Ishikawa (cell line): ENCODE measurements around the gene ATG101.

Experiments used
- CEBPB ChIP-seq: IDR thresholded peaks from 2 replicates; pipeline ENCODE4 v1.6.1; 2012
- EGR1 ChIP-seq: IDR thresholded peaks from 2 replicates; pipeline ENCODE4 v1.6.1; 2012
- EP300 ChIP-seq: IDR thresholded peaks from 2 replicates; pipeline ENCODE4 v1.6.1; 2012; ENCODE audit warnings: borderline replicate concordance
- TAF1 ChIP-seq: IDR thresholded peaks from 2 replicates; pipeline ENCODE4 v1.6.1; 2012; ENCODE audit warnings: low read depth, mild to moderate bottlenecking
- TEAD4 ChIP-seq: IDR thresholded peaks from 2 replicates; pipeline ENCODE4 v1.6.1; 2012
- YY1 ChIP-seq: IDR thresholded peaks from 2 replicates; pipeline ENCODE4 v1.6.1; 2012; ENCODE audit warnings: low read depth
- TF ChIP-seq, protein P1 (sequence below): IDR thresholded peaks from 2 replicates; pipeline ENCODE4 v1.6.1; 2012
- TF ChIP-seq, protein P2 (sequence below): IDR thresholded peaks from 2 replicates; pipeline ENCODE4 v1.6.1; 2012; ENCODE audit warnings: low read depth, mild to moderate bottlenecking

DNA sequence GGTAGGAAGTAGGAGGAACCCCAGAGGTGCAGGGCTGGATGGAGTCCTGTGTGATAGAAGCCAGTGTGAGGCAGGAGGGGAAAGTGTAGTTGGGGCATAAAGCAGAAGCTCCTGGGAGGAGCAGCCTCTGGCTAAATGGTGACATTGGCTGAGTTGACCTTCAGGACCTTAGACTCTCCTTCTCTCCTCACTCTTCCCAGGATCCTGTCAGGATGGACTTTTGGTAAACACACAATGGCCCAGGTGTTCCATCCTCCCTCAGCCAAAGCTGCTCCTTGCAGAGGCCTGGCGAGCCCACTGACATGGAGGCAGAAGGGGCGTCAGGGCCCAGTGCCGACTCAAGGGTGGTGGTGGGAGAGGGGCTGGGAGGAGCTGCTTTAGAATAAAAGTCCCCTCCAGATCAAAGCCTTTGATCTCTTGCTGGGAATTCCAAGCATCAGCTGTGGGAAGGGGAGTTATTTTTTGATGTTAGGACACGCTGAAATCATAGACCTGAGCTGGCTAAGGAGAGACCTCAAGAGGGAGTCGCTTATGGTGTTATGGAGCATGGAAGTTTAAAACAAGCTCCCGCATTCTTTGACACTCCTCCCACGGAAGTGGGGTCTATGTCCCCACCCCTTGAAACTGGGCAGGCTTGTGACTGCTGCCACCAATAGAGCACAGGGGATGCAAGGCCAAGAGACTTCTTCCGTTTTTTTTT is 53.9 kb downstream of the ATG101 start:
- TF ChIP-seq YY1 (no peak), EGR1 (no peak), TAF1 (no peak), TEAD4 (no peak), EP300 (no peak), CEBPB (no peak)
- TF ChIP-seq, protein P1, sequence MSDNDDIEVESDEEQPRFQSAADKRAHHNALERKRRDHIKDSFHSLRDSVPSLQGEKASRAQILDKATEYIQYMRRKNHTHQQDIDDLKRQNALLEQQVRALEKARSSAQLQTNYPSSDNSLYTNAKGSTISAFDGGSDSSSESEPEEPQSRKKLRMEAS: no peak
- TF ChIP-seq, protein P2, sequence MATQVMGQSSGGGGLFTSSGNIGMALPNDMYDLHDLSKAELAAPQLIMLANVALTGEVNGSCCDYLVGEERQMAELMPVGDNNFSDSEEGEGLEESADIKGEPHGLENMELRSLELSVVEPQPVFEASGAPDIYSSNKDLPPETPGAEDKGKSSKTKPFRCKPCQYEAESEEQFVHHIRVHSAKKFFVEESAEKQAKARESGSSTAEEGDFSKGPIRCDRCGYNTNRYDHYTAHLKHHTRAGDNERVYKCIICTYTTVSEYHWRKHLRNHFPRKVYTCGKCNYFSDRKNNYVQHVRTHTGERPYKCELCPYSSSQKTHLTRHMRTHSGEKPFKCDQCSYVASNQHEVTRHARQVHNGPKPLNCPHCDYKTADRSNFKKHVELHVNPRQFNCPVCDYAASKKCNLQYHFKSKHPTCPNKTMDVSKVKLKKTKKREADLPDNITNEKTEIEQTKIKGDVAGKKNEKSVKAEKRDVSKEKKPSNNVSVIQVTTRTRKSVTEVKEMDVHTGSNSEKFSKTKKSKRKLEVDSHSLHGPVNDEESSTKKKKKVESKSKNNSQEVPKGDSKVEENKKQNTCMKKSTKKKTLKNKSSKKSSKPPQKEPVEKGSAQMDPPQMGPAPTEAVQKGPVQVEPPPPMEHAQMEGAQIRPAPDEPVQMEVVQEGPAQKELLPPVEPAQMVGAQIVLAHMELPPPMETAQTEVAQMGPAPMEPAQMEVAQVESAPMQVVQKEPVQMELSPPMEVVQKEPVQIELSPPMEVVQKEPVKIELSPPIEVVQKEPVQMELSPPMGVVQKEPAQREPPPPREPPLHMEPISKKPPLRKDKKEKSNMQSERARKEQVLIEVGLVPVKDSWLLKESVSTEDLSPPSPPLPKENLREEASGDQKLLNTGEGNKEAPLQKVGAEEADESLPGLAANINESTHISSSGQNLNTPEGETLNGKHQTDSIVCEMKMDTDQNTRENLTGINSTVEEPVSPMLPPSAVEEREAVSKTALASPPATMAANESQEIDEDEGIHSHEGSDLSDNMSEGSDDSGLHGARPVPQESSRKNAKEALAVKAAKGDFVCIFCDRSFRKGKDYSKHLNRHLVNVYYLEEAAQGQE: no peak
